CD14-positive monocyte (primary cell): Measurements from ENCODE around the gene ANXA11. TPM values are rescaled to one million over a fixed set of nuclear protein-coding genes. Genes with fewer than 3 reads are reported as not detected.

ENCODE experiments used
- DNase-seq, 3 donors: peaks; one replicate each; pipeline ENCODE4 v3.0.0-alpha.2; 2011 to 2022
- H2AFZ ChIP-seq: 2 replicates; pipeline ENCODE4 v1.6.0; 2012; ENCODE audit warnings: mild to moderate bottlenecking, low read depth, low read length, inconsistent platforms; ENCODE audit not compliant: insufficient read depth, poor library complexity, severe bottlenecking
- H3K27ac ChIP-seq, 2 donors: 1 replicate in 1 of 2; 2 replicates in 1 of 2; pipeline ENCODE4 v1.5.1; 2012 to 2013; ENCODE audit warnings: low read length in 2 of 2, control low read depth in 1 of 2, inconsistent platforms in 1 of 2, low read depth in 1 of 2, mild to moderate bottlenecking in 1 of 2
- H3K27me3 ChIP-seq, 2 donors: one replicate each; pipeline versions ENCODE4 v1.6.0 to v1.6.1; 2011 to 2013; ENCODE audit warnings: low read length in 2 of 2; ENCODE audit not compliant: control insufficient read depth in 2 of 2, insufficient read depth in 2 of 2
- H3K36me3 ChIP-seq, 2 donors: replicated peaks in 1 of 2; 1 replicate in 1 of 2; 2 replicates in 1 of 2; pipeline versions ENCODE4 v1.5.1 to v1.6.1; 2012 to 2013; ENCODE audit warnings: low read length in 2 of 2, control low read depth in 1 of 2, inconsistent platforms in 1 of 2, mild to moderate bottlenecking in 1 of 2; ENCODE audit not compliant: insufficient read depth in 2 of 2, control insufficient read depth in 1 of 2
- H3K4me1 ChIP-seq, 2 donors: 1 replicate in 1 of 2; 2 replicates in 1 of 2; pipeline versions ENCODE4 v1.5.1 to v1.6.1; 2012 to 2013; ENCODE audit warnings: low read length in 2 of 2, control low read depth in 1 of 2, inconsistent platforms in 1 of 2, mild to moderate bottlenecking in 1 of 2, moderate library complexity in 1 of 2; ENCODE audit not compliant: insufficient read depth in 2 of 2, control insufficient read depth in 1 of 2
- H3K4me2 ChIP-seq: replicated peaks from 2 replicates; pipeline ENCODE3; 2012; ENCODE audit warnings: low read length, moderate library complexity, mild to moderate bottlenecking; ENCODE audit not compliant: poor library complexity, severe bottlenecking; ENCODE audit errors: extremely low read depth
- H3K4me3 ChIP-seq, 3 experiments: fragments of 200-600 bp in 1 of 3; sonication (generic) in 1 of 3; replicated peaks in 1 of 3; 1 replicate in 2 of 3; 2 replicates in 1 of 3; pipeline ENCODE4 v1.5.1; 2011 to 2013; ENCODE audit warnings: low read length in 3 of 3, mild to moderate bottlenecking in 3 of 3, control low read depth in 2 of 3, low read depth in 2 of 3, inconsistent platforms in 1 of 3, moderate library complexity in 1 of 3
- H3K79me2 ChIP-seq: 2 replicates; pipeline ENCODE4 v1.6.0; 2012; ENCODE audit warnings: mild to moderate bottlenecking, control low read depth, inconsistent platforms, low read length, moderate library complexity; ENCODE audit not compliant: insufficient read depth
- H3K9ac ChIP-seq: 2 replicates; pipeline ENCODE4 v1.6.0; 2017; ENCODE audit warnings: low read length, mild to moderate bottlenecking; ENCODE audit not compliant: insufficient read depth, poor library complexity, severe bottlenecking
- H3K9me3 ChIP-seq, 2 donors: replicated peaks in 1 of 2; 1 replicate in 1 of 2; 2 replicates in 1 of 2; pipeline versions ENCODE4 v1.5.1 to v1.6.1; 2012 to 2013; ENCODE audit warnings: low read length in 2 of 2, control low read depth in 1 of 2; ENCODE audit not compliant: control insufficient read depth in 1 of 2, insufficient read depth in 1 of 2
- H4K20me1 ChIP-seq: 2 replicates; pipeline ENCODE4 v1.6.0; 2012; ENCODE audit warnings: mild to moderate bottlenecking, low read length, control low read depth, moderate library complexity; ENCODE audit not compliant: insufficient read depth
- H3K27ac Mint-ChIP-seq, 7 donors: one replicate each; pipeline ENCODE4 v1.8.0; 2020; ENCODE audit warnings: mild to moderate bottlenecking in 7 of 7, mixed read lengths in 7 of 7, moderate library complexity in 6 of 7, inconsistent platforms in 2 of 7
- H3K27me3 Mint-ChIP-seq, 3 donors: one replicate each; pipeline ENCODE4 v1.8.0; 2021 to 2022; ENCODE audit warnings: low read depth in 3 of 3, mild to moderate bottlenecking in 3 of 3, mixed read lengths in 3 of 3, moderate library complexity in 3 of 3, inconsistent platforms in 1 of 3
- H3K36me3 Mint-ChIP-seq, 2 donors: one replicate each; pipeline ENCODE4 v1.8.0; 2020; ENCODE audit warnings: mixed read lengths in 2 of 2, inconsistent platforms in 1 of 2, mild to moderate bottlenecking in 1 of 2
- H3K4me1 Mint-ChIP-seq: one replicate; pipeline ENCODE4 v1.8.0; 2020; ENCODE audit warnings: mild to moderate bottlenecking, mixed read lengths
- H3K4me3 Mint-ChIP-seq, 2 donors: one replicate each; pipeline ENCODE4 v1.8.0; 2020; ENCODE audit warnings: mild to moderate bottlenecking in 2 of 2, mixed read lengths in 2 of 2, moderate library complexity in 1 of 2
- H3K9me3 Mint-ChIP-seq, 7 donors: one replicate each; pipeline ENCODE4 v1.8.0; 2020 to 2022; ENCODE audit warnings: mixed read lengths in 7 of 7, mild to moderate bottlenecking in 6 of 7, moderate library complexity in 6 of 7, inconsistent platforms in 2 of 7
- CTCF ChIP-seq: fragments of 200-600 bp; IDR thresholded peaks from one replicate; pipeline ENCODE4 v1.8.0; 2022; ENCODE audit warnings: antibody characterized with exemption, mild to moderate bottlenecking
- WGBS: methylation state at CpG from one replicate; pipeline ENCODE4 v1.1.5; 2013; ENCODE audit warnings: missing lambda C conversion rate; ENCODE audit not compliant: insufficient coverage; 5-methylcytosine and 5-hydroxymethylcytosine counted together
- intact Hi-C, 2 donors: fragments of 100-400 bp; cut with micrococcal nuclease; formaldehyde crosslinking; loops; one replicate each; pipeline versions ENCODE4 v1.15.0 to v1.15.1; 2023
- polyA plus RNA-seq, 3 donors: library from polyadenylated mRNA; depleted of rRNA in 1 of 3; unstranded in 2 of 3; stranded (reverse) in 1 of 3; fragments of 300-500 nt in 2 of 3; fragments of >200 nt in 1 of 3; fragmentation: Illumina TruSeq in 2 of 3; gene quantifications; 1 replicate in 2 of 3; 2 replicates in 1 of 3; pipeline ENCODE4 v1.2.3, GENCODE V29; 2012 to 2021

Gene ANXA11
- polyA plus RNA-seq, 3 donors = 95.6 to 174 (median 134) TPM

- Histone ChIP-seq H3K4me1 (peaks cover 12 to 21% of the 10 kb centered on the region in 2 donors), H3K36me3 (peaks cover 49 to 83% of the 10 kb centered on the region in 2 donors), H3K9ac (no peak overlapping the region), H3K9me3 (no peaks in the 10 kb centered on the region), H3K27me3 (no peaks in the 10 kb centered on the region), H3K4me3 (no peak overlapping the region), H3K4me2 (no peak overlapping the region), H3K27ac (peak overlapping the region in 1 of 2 donors; percentile 65), H3K79me2 (peaks cover 74% of the 10 kb centered on the region), H2AFZ (no peak overlapping the region), H4K20me1 (peaks cover 92% of the 10 kb centered on the region)
- H3K9me3 Mint-ChIP-seq = no peaks in the 10 kb centered on the region
- no peak for DNase-seq
- WGBS = 98% methylated on average over 5 of the region's 7 CpGs
- intact Hi-C loops = no loop called here
- peak overlapping the region in 6 of 7 donors; percentile 22 to 91 (median 78) for H3K27ac Mint-ChIP-seq
- H3K36me3 Mint-ChIP-seq = peaks cover 49 to 70% of the 10 kb centered on the region in 2 donors
- TF ChIP-seq CTCF = no peak
- H3K27me3 Mint-ChIP-seq = peaks cover 0 to 3% (median 0%) of the 10 kb centered on the region in 3 donors
- no peak overlapping the region for H3K4me3 Mint-ChIP-seq
- H3K4me1 Mint-ChIP-seq = peaks cover 33% of the 10 kb centered on the region
These were observed 34.1 kb downstream of the ANXA11 start for GRCh38 chr10:80171248-80171660.

GRCh38 chr10:80170641-80171040 lies 34.7 kb downstream of the ANXA11 start:
- Histone ChIP-seq H3K4me3 (no peak overlapping the region), H3K27ac (peak overlapping the region in 1 of 2 donors; percentile 65), H3K4me2 (no peak overlapping the region), H3K27me3 (no peaks in the 10 kb centered on the region), H3K4me1 (peaks cover 18 to 28% of the 10 kb centered on the region in 2 donors), H3K79me2 (peaks cover 68% of the 10 kb centered on the region), H4K20me1 (peaks cover 86% of the 10 kb centered on the region), H3K9ac (no peak overlapping the region), H3K9me3 (no peaks in the 10 kb centered on the region), H3K36me3 (peaks cover 49 to 85% of the 10 kb centered on the region in 2 donors), H2AFZ (no peak overlapping the region)
- Mint-ChIP-seq H3K9me3 (peaks cover 0 to 3% (median 0%) of the 10 kb centered on the region in 7 donors), H3K36me3 (peaks cover 55 to 75% of the 10 kb centered on the region in 2 donors), H3K27me3 (peaks cover 0 to 3% (median 2%) of the 10 kb centered on the region in 3 donors), H3K4me1 (peaks cover 39% of the 10 kb centered on the region), H3K27ac (peak overlapping the region in 5 of 7 donors; percentile 23 to 90 (median 51)), H3K4me3 (no peak overlapping the region)
- 100% methylated on average over 2 of the region's 10 CpGs for WGBS
- DNase-seq = no peak
- intact Hi-C loops = no loop called here
- no peak for TF ChIP-seq CTCF
